Natural killer cell treated with Interleukin-12 subunit alpha and Interleukin-12 subunit beta and Interleukin-15 and Interleukin-18, amount 100 ng/mL, for 72 hours (primary cell): Measurements from ENCODE around the gene IL31. TPM values are rescaled to one million over a fixed set of nuclear protein-coding genes. Genes with fewer than 3 reads are reported as not detected.

Experiments used
- ATAC-seq, 2 donors: fragments of 150-1000 bp; cut with Tn5 transposase in 1 of 2; sonication (Bioruptor Pico), chemical (Tn5 transposase) in 1 of 2; 2 replicates each; pipeline ENCODE4 v1.10.0; 2021
- DNase-seq: peaks from one replicate; pipeline ENCODE4 v3.0.0; 2022; ENCODE audit warnings: low spot score
- H3K27ac Mint-ChIP-seq, 2 donors: 1 replicate in 1 of 2; 2 replicates in 1 of 2; pipeline ENCODE4 v1.8.0; 2022; ENCODE audit warnings: mixed read lengths in 2 of 2, mild to moderate bottlenecking in 1 of 2, moderate library complexity in 1 of 2
- H3K27me3 Mint-ChIP-seq, 2 donors: 1 replicate in 1 of 2; 2 replicates in 1 of 2; pipeline ENCODE4 v1.8.0; 2022; ENCODE audit warnings: mixed read lengths in 2 of 2
- H3K36me3 Mint-ChIP-seq: one replicate; pipeline ENCODE4 v1.8.0; 2022; ENCODE audit warnings: mixed read lengths
- H3K4me1 Mint-ChIP-seq, 2 donors: 1 replicate in 1 of 2; 2 replicates in 1 of 2; pipeline ENCODE4 v1.8.0; 2022; ENCODE audit warnings: low read depth in 2 of 2, mixed read lengths in 2 of 2, mild to moderate bottlenecking in 1 of 2
- H3K4me3 Mint-ChIP-seq: one replicate; pipeline ENCODE4 v1.8.0; 2022; ENCODE audit warnings: mixed read lengths
- H3K9me3 Mint-ChIP-seq: 2 replicates; pipeline ENCODE4 v1.8.0; 2022; ENCODE audit warnings: mixed read lengths
- total RNA-seq, 2 donors: library from RNA; stranded (reverse); gene quantifications; one replicate each; pipeline ENCODE4 v1.2.3, GENCODE V29; 2022

Gene IL31
- total RNA-seq, 2 donors from 2014 or later = not detected

DNA sequence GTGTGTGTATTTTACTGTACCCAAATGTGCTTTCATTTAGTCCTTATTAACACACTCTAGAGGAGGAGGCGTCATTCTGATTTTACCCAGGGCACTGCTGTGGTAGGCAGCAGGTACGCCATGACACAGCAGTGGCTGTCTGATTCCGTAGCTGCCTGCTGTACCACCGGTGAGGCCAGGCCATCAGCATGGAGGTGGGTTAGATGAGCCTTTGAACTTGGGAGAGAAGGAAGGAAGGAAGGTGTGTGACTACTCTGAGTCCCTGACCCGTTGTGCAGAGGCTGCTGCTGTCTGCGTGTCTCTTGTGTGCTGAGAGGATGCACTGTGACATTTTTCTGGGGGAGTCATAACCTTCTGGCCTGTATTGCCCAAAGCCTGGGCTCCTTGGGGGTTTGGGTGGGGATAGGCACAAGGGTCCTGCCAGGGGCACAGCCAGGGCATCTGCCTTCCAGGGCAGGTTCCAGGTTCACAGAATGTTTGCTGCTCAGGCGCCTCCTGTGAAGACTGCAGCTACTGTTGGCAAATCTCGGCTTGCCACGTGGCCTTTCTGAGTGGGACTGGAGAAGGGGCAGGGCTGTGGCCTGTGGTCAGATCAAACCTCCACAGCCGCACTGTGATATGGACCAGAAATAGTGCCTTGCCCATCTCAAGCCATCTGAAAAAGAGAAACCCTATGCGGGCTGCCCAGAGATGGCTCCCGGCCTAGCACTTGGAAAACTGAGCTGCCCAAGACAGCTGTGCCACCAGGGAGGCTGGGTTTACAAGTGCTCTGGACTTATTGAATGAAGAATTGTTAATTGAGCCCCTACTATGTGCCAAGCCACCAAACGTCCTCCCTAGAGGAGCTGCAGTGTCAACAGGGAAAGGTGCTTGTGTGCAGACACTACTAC, 48.3 kb downstream of the IL31 start:
- H3K27ac Mint-ChIP-seq = peak overlapping the region in 1 of 2 donors; percentile 81
- no peak for DNase-seq
- H3K36me3 Mint-ChIP-seq = no peaks in the 10 kb centered on the region
- ATAC-seq = peak; percentile 43 to 72
- H3K4me1 Mint-ChIP-seq = peaks cover 21 to 25% of the 10 kb centered on the region in 2 donors
- H3K4me3 Mint-ChIP-seq = no peak overlapping the region
- H3K9me3 Mint-ChIP-seq = no peaks in the 10 kb centered on the region
- no peaks in the 10 kb centered on the region for H3K27me3 Mint-ChIP-seq

- no peak for DNase-seq
- no peak overlapping the region for H3K4me3 Mint-ChIP-seq
- H3K36me3 Mint-ChIP-seq = no peaks in the 10 kb centered on the region
- ATAC-seq = no peak
- peaks cover 21 to 29% of the 10 kb centered on the region in 2 donors for H3K4me1 Mint-ChIP-seq
- H3K9me3 Mint-ChIP-seq = no peaks in the 10 kb centered on the region
- H3K27ac Mint-ChIP-seq = no peak overlapping the region
- H3K27me3 Mint-ChIP-seq = no peaks in the 10 kb centered on the region
Measured at GRCh38 chr12:122124370-122124769, 49.7 kb downstream of the IL31 start.

- no peaks in the 10 kb centered on the region for H3K36me3 Mint-ChIP-seq
- ATAC-seq = no peak
- H3K9me3 Mint-ChIP-seq = no peaks in the 10 kb centered on the region
- DNase-seq = no peak
- no peak overlapping the region for H3K4me3 Mint-ChIP-seq
- H3K4me1 Mint-ChIP-seq = peaks cover 21 to 29% of the 10 kb centered on the region in 2 donors
- H3K27ac Mint-ChIP-seq = peak overlapping the region in 1 of 2 donors; percentile 3
- no peaks in the 10 kb centered on the region for H3K27me3 Mint-ChIP-seq
Measured at GRCh38 chr12:122123761-122124145, 50.3 kb downstream of the IL31 start.

DNA sequence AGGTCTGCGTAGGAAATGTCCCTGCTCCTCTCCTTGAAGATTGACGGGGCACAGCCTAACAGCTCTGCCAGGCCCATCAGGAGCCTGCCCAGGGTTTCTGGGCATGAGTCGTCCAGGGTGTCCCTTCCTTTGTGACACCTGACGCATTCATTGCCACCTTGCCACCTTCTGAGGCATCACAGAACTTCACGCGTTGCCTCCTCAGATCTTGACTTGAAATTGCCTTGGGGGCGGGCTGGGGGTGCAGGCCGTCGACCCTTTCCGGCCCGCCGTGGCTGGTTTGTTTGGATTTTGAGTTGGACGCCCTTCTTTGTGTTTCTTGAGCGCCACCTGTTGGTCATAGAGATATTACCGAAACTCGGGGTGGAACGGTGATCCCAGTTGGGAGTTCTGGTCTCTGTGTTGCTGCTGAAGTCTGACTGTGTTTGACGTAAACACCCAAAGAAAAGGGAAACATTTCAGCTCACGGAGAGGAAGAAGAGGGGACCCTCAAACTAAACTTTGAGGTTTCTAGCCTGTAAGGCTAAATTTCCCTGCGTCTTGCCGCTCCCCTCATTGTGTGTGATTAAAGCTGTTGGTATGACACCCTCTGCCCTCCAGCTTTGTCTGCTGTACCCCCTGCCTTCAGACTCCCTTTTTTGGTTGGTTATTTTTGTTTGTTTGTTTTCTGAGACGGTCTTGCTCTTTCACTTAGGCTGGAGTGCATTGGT, 50.8 kb downstream of the IL31 start:
- peak; percentile 75 for DNase-seq
- Mint-ChIP-seq H3K36me3 (no peaks in the 10 kb centered on the region), H3K27me3 (no peaks in the 10 kb centered on the region), H3K27ac (peak overlapping the region in 1 of 2 donors; percentile 3), H3K4me3 (no peak overlapping the region), H3K9me3 (no peaks in the 10 kb centered on the region), H3K4me1 (peaks cover 21 to 29% of the 10 kb centered on the region in 2 donors)
- ATAC-seq = peak; percentile 24 to 47

Other genes starting within 250 kb of the IL31 start
- gene BCL7A, start 152.3 kb downstream of the IL31 start, total RNA-seq = under 1 TPM; 0.33 to 0.69 TPM
- 10 to 100 TPM; 28.4 to 48.6 TPM for gene MLXIP, start 95.5 kb downstream of the IL31 start, total RNA-seq
- gene LRRC43, start 8.9 kb upstream of the IL31 start, total RNA-seq = 1 to 10 TPM; 1.1 to 9.3 TPM
- under 1 TPM in 1 of 2 donors, not detected in 1; 0.90 TPM for gene B3GNT4, start 29.5 kb upstream of the IL31 start, total RNA-seq
- 10 to 100 TPM; 43.0 to 47.3 TPM for gene DIABLO, start 51.8 kb upstream of the IL31 start, total RNA-seq
- 10 to 100 TPM; 31.8 to 34.4 TPM for gene VPS33A, start 92.3 kb upstream of the IL31 start, total RNA-seq
- 100 to 1,000 TPM in 1 of 2 donors, 10 to 100 TPM in 1; 75.4 to 108 TPM for gene CLIP1, start 248.4 kb upstream of the IL31 start, total RNA-seq